Breast epithelium (tissue), 3 donors: ENCODE results near the gene CASZ1.

Experiments
- CTCF ChIP-seq, 3 donors: fragments of 450-650 bp; IDR thresholded peaks; one replicate each; pipeline ENCODE4 v1.5.1; 2016 to 2017; ENCODE audit warnings: antibody characterized with exemption in 3 of 3, mild to moderate bottlenecking in 3 of 3, moderate library complexity in 3 of 3
- POLR2A ChIP-seq: fragments of 450-650 bp; IDR thresholded peaks from one replicate; pipeline ENCODE4 v1.6.1; 2016; ENCODE audit warnings: antibody characterized with exemption, mild to moderate bottlenecking, moderate library complexity

- TF ChIP-seq CTCF (IDR thresholded peaks at IDR 0.05) (no peak), POLR2A (no peak)
Measured at GRCh38 chr1:10768552-10768951, 27.9 kb downstream of the CASZ1 start.
